Measurements from ENCODE around the gene PTPRM. TPM values are rescaled to one million over a fixed set of nuclear protein-coding genes. Genes with fewer than 3 reads are reported as not detected.

Gene PTPRM
- total and polyA plus RNA-seq, 2 donors (not counting 3 experiments of a cell fraction or from before 2014, with no cell fraction given) = 37.4 to 43.7 TPM

- H3K79me2 ChIP-seq (ENCODE audit: control insufficient read depth, insufficient read depth, low read length) = no peaks in the 10 kb centered on the region
- H3K4me3 ChIP-seq (replicated peaks in 1 of 3; ENCODE audit: insufficient read depth in 1 of 3, low read depth in 1 of 3, low read length in 3 of 3) = no peak overlapping the region
- H3K4me1 ChIP-seq (ENCODE audit: control insufficient read depth, extremely low read depth, insufficient read depth, low read length) = no peaks in the 10 kb centered on the region
- H2AFZ ChIP-seq (ENCODE audit: low read depth, low read length) = no peak overlapping the region
- CTCF ChIA-PET = no interaction called here
- dilution Hi-C loops (cut with MboI; ENCODE audit: extremely low pct_ligation_motif_present, low sequenced_read_pairs) (no loop called here), intact Hi-C loops (cut with micrococcal nuclease) (no loop called here)
- H3K9me3 ChIP-seq (replicated peaks; ENCODE audit: control insufficient read depth, insufficient read depth, low read length) = no peaks in the 10 kb centered on the region
- no TSS peak for BruUV-seq (replicated peaks)
- no peak overlapping the region for H3K27ac ChIP-seq (ENCODE audit: insufficient read depth, low read depth, low read length)
- FAIRE-seq (no peak), DNase-seq (ENCODE audit: low read depth, low spot score) (no peak)
- POLR2A ChIA-PET = no interaction called here
- H4K20me1 ChIP-seq (replicated peaks; ENCODE audit: control insufficient read depth, extremely low read depth, insufficient read depth, low read length) = no peaks in the 10 kb centered on the region
- H3K36me3 ChIP-seq (ENCODE audit: control insufficient read depth in 2 of 2, extremely low read depth in 1 of 2, insufficient read depth in 2 of 2, low read length in 2 of 2) = no peaks in the 10 kb centered on the region
- no peaks in the 10 kb centered on the region for H3K27me3 ChIP-seq (ENCODE audit: control insufficient read depth in 2 of 2, insufficient read depth in 2 of 2, low read length in 2 of 2)
- no peak overlapping the region for H3K9ac ChIP-seq (replicated peaks; ENCODE audit: extremely low read depth, insufficient read depth, low read length)
- no peaks in the 10 kb centered on the region for H3K9me1 ChIP-seq (replicated peaks; ENCODE audit: control insufficient read depth, extremely low read depth, insufficient read depth, low read length)
- TF ChIP-seq FOS (IDR thresholded peaks at IDR 0.05; ENCODE audit: borderline replicate concordance, insufficient read depth, low read length) (no peak), CTCF (IDR thresholded peaks at IDR 0.05; ENCODE audit: extremely low read depth in 1 of 2, insufficient read depth in 1 of 2, low read depth in 1 of 2, low read length in 2 of 2) (no peak), JUN (IDR thresholded peaks at IDR 0.05; ENCODE audit: borderline replicate concordance, insufficient read depth, insufficient read length, low read depth) (no peak), POLR2A (IDR thresholded peaks at IDR 0.05; ENCODE audit: low read depth, low read length) (no peak), POLR2AphosphoS5 (IDR thresholded peaks at IDR 0.05; ENCODE audit: insufficient read depth, low read depth, low read length) (no peak), GATA2 (IDR thresholded peaks at IDR 0.05; ENCODE audit: insufficient read depth, insufficient read length, low read depth, low read length) (no peak)
- H3K4me2 ChIP-seq (ENCODE audit: insufficient read depth, low read length) = no peak overlapping the region
These were observed 498.7 kb downstream of the PTPRM start for GRCh38 chr18:8065773-8066172.

GRCh38 chr18:8069708-8070107 is 502.6 kb downstream of the PTPRM start:
- Histone ChIP-seq H3K27ac (ENCODE audit: insufficient read depth, low read depth, low read length) (no peak overlapping the region), H3K4me1 (ENCODE audit: control insufficient read depth, extremely low read depth, insufficient read depth, low read length) (no peaks in the 10 kb centered on the region), H3K9me3 (replicated peaks; ENCODE audit: control insufficient read depth, insufficient read depth, low read length) (no peaks in the 10 kb centered on the region), H3K9me1 (replicated peaks; ENCODE audit: control insufficient read depth, extremely low read depth, insufficient read depth, low read length) (no peaks in the 10 kb centered on the region), H3K36me3 (ENCODE audit: control insufficient read depth in 2 of 2, extremely low read depth in 1 of 2, insufficient read depth in 2 of 2, low read length in 2 of 2) (no peaks in the 10 kb centered on the region), H2AFZ (ENCODE audit: low read depth, low read length) (no peak overlapping the region), H4K20me1 (replicated peaks; ENCODE audit: control insufficient read depth, extremely low read depth, insufficient read depth, low read length) (no peaks in the 10 kb centered on the region), H3K4me2 (ENCODE audit: insufficient read depth, low read length) (no peak overlapping the region), H3K4me3 (replicated peaks in 1 of 3; ENCODE audit: insufficient read depth in 1 of 3, low read depth in 1 of 3, low read length in 3 of 3) (no peak overlapping the region), H3K27me3 (ENCODE audit: control insufficient read depth in 2 of 2, insufficient read depth in 2 of 2, low read length in 2 of 2) (no peaks in the 10 kb centered on the region), H3K9ac (replicated peaks; ENCODE audit: extremely low read depth, insufficient read depth, low read length) (no peak overlapping the region), H3K79me2 (ENCODE audit: control insufficient read depth, insufficient read depth, low read length) (no peaks in the 10 kb centered on the region)
- intact Hi-C loops (cut with micrococcal nuclease) (no loop called here), dilution Hi-C loops (cut with MboI; ENCODE audit: extremely low pct_ligation_motif_present, low sequenced_read_pairs) (no loop called here)
- TF ChIP-seq GATA2 (IDR thresholded peaks at IDR 0.05; ENCODE audit: insufficient read depth, insufficient read length, low read depth, low read length) (no peak), FOS (IDR thresholded peaks at IDR 0.05; ENCODE audit: borderline replicate concordance, insufficient read depth, low read length) (no peak), EZH2 (IDR thresholded peaks at IDR 0.05; ENCODE audit: borderline replicate concordance, low read depth, low read length, severe bottlenecking) (no peak)
- CTCF ChIA-PET = no interaction called here
- DNase-seq (ENCODE audit: low read depth, low spot score) (no peak), FAIRE-seq (no peak)
- POLR2A ChIA-PET = no interaction called here
- no TSS peak for BruUV-seq (replicated peaks)

All from endothelial cell of umbilical vein (primary cell).